Upper lobe of right lung (tissue), 1 donor: ENCODE measurements around the gene PNMA8A. TPM values are rescaled to one million over a fixed set of nuclear protein-coding genes. Genes with fewer than 3 reads are reported as not detected.
"Not testable (repeated sequence)": the region's sequence is repeated elsewhere in the genome, so short reads cannot be mapped to it uniquely, and the experiment has no call there.

Experiments used
- ATAC-seq: fragments of 200-7000 bp; cut with Tn5 transposase; one replicate; pipeline ENCODE4 v1.9.1; 2020; ENCODE audit warnings: mild to moderate bottlenecking, moderate library complexity
- DNase-seq: peaks from one replicate; pipeline ENCODE4 v3.0.0-alpha.2; 2020
- H3K27ac ChIP-seq: fragments of 200-600 bp; one replicate; pipeline ENCODE4 v1.8.0; 2022
- H3K27me3 ChIP-seq: fragments of 200-600 bp; one replicate; pipeline ENCODE4 v1.8.0; 2022; ENCODE audit warnings: mild to moderate bottlenecking
- H3K36me3 ChIP-seq: fragments of 200-600 bp; one replicate; pipeline ENCODE4 v1.8.0; 2022
- H3K4me1 ChIP-seq: fragments of 200-600 bp; one replicate; pipeline ENCODE4 v1.8.0; 2022
- H3K4me3 ChIP-seq: fragments of 200-600 bp; one replicate; pipeline ENCODE4 v1.8.0; 2022; ENCODE audit warnings: mild to moderate bottlenecking
- H3K9me3 ChIP-seq: fragments of 200-600 bp; one replicate; pipeline ENCODE4 v1.8.0; 2022
- CTCF ChIP-seq: fragments of 200-600 bp; IDR thresholded peaks from one replicate; pipeline ENCODE4 v1.8.0; 2022; ENCODE audit warnings: antibody characterized with exemption
- intact Hi-C: fragments of 100-400 bp; cut with DNase I; formaldehyde crosslinking; loops from one replicate; pipeline ENCODE4 v1.11.0; 2022
- total RNA-seq: library from RNA; stranded (reverse); fragmentation: NEBNext Ultra II Directional; extraction: Animal tissue kit (Norgen Biotek cat#: 25700); gene quantifications from one replicate; pipeline ENCODE4 v1.2.1, GENCODE V29; 2021
- donor health status: DM: no; HTN: yes; CAD: no; lungs with severe emphysema.

PNMA8A gene
- total RNA-seq, 1 donor from 2014 or later: 1.8 TPM

GRCh38 chr19:46502891-46503290 is 31.5 kb upstream of the PNMA8A start:
- Histone ChIP-seq H3K9me3 (no peaks in the 10 kb centered on the region), H3K27me3 (no peaks in the 10 kb centered on the region), H3K4me1 (no peaks in the 10 kb centered on the region), H3K36me3 (no peaks in the 10 kb centered on the region), H3K27ac (no peak overlapping the region), H3K4me3 (no peak overlapping the region)
- intact Hi-C loops: no loop called here
- no peak for TF ChIP-seq CTCF
- ATAC-seq (no peak), DNase-seq (no peak)

GRCh38 chr19:46499692-46500091 is 28.3 kb upstream of the PNMA8A start:
- H3K4me3 ChIP-seq: no peak overlapping the region
- intact Hi-C loops: no loop called here
- no peak overlapping the region for H3K27ac ChIP-seq
- H3K9me3 ChIP-seq: no peaks in the 10 kb centered on the region
- peaks cover 7% of the 10 kb centered on the region for H3K27me3 ChIP-seq
- H3K4me1 ChIP-seq: no peaks in the 10 kb centered on the region
- ATAC-seq: no peak
- no peak for TF ChIP-seq CTCF
- DNase-seq: no peak
- no peaks in the 10 kb centered on the region for H3K36me3 ChIP-seq

- TF ChIP-seq CTCF: no peak
- no peak overlapping the region for H3K4me3 ChIP-seq
- ATAC-seq: no peak
- peaks cover 16% of the 10 kb centered on the region for H3K4me1 ChIP-seq
- no peaks in the 10 kb centered on the region for H3K9me3 ChIP-seq
- H3K36me3 ChIP-seq: no peaks in the 10 kb centered on the region
- intact Hi-C loops: no loop called here
- H3K27ac ChIP-seq: no peak overlapping the region
- H3K27me3 ChIP-seq: peaks cover 18% of the 10 kb centered on the region
- no peak for DNase-seq
Measured at GRCh38 chr19:46497773-46498172, 26.4 kb upstream of the PNMA8A start.

- H3K9me3 ChIP-seq, intact Hi-C loops, H3K36me3 ChIP-seq, ATAC-seq, DNase-seq, H3K27ac ChIP-seq, H3K4me3 ChIP-seq: not testable (repeated sequence)
- H3K4me1 ChIP-seq: peaks cover 16% of the 10 kb centered on the region
- peaks cover 27% of the 10 kb centered on the region for H3K27me3 ChIP-seq
Measured at GRCh38 chr19:46496886-46497285, 25.5 kb upstream of the PNMA8A start.

- Histone ChIP-seq H3K36me3 (no peaks in the 10 kb centered on the region), H3K4me3 (no peak overlapping the region), H3K4me1 (peaks cover 16% of the 10 kb centered on the region), H3K9me3 (no peaks in the 10 kb centered on the region), H3K27ac (no peak overlapping the region), H3K27me3 (peaks cover 33% of the 10 kb centered on the region)
- TF ChIP-seq CTCF: no peak
- no peak for ATAC-seq
- intact Hi-C loops: no loop called here
- no peak for DNase-seq
Measured at GRCh38 chr19:46496304-46496703, 24.9 kb upstream of the PNMA8A start.

GRCh38 chr19:46495786-46496099 is 24.4 kb upstream of the PNMA8A start, which contains the start of gene PNMA8B:
Gene PNMA8B (minus strand): TSS chr19:46495867. CDS start chr19:46495465, 402 bp downstream.
- peak; percentile 78 for DNase-seq
- intact Hi-C loops: no loop called here
- H3K27me3 ChIP-seq: peaks cover 39% of the 10 kb centered on the region
- H3K9me3 ChIP-seq: no peaks in the 10 kb centered on the region
- H3K36me3 ChIP-seq: no peaks in the 10 kb centered on the region
- peaks cover 16% of the 10 kb centered on the region for H3K4me1 ChIP-seq
- TF ChIP-seq CTCF: no peak
- ATAC-seq: peak; percentile 42
- peak within 1 kb of the TSS; percentile 28 for H3K4me3 ChIP-seq
- no peak within 1 kb of the TSS for H3K27ac ChIP-seq
